HUES48 (cell line): ENCODE results near the gene LYSMD2.
A peak's percentile ranks its signal among the peaks of the same experiment; 100 is the strongest.

Source experiments
- H3K27ac ChIP-seq: one replicate; pipeline ENCODE4 v1.7.0; 2013; ENCODE audit warnings: low read depth, low read length, inconsistent platforms
- H3K27me3 ChIP-seq: 2 replicates; pipeline ENCODE4 v1.6.1; 2013; ENCODE audit warnings: mild to moderate bottlenecking, low read length; ENCODE audit not compliant: control insufficient read depth, insufficient read depth
- H3K36me3 ChIP-seq: 2 replicates; pipeline ENCODE4 v1.6.1; 2013; ENCODE audit warnings: low read length; ENCODE audit not compliant: control insufficient read depth, insufficient read depth
- H3K4me1 ChIP-seq: 2 replicates; pipeline ENCODE4 v1.6.1; 2013; ENCODE audit warnings: mild to moderate bottlenecking, low read length; ENCODE audit not compliant: control insufficient read depth, insufficient read depth
- H3K4me3 ChIP-seq: 2 replicates; pipeline ENCODE4 v1.5.1; 2013; ENCODE audit warnings: mild to moderate bottlenecking, low read depth, low read length
- H3K9ac ChIP-seq: 2 replicates; pipeline ENCODE4 v1.6.1; 2013; ENCODE audit warnings: mild to moderate bottlenecking, low read depth, low read length, moderate library complexity
- H3K9me3 ChIP-seq: 2 replicates; pipeline ENCODE4 v1.6.1; 2013; ENCODE audit warnings: low read length; ENCODE audit not compliant: control insufficient read depth, insufficient read depth

Gene LYSMD2

DNA sequence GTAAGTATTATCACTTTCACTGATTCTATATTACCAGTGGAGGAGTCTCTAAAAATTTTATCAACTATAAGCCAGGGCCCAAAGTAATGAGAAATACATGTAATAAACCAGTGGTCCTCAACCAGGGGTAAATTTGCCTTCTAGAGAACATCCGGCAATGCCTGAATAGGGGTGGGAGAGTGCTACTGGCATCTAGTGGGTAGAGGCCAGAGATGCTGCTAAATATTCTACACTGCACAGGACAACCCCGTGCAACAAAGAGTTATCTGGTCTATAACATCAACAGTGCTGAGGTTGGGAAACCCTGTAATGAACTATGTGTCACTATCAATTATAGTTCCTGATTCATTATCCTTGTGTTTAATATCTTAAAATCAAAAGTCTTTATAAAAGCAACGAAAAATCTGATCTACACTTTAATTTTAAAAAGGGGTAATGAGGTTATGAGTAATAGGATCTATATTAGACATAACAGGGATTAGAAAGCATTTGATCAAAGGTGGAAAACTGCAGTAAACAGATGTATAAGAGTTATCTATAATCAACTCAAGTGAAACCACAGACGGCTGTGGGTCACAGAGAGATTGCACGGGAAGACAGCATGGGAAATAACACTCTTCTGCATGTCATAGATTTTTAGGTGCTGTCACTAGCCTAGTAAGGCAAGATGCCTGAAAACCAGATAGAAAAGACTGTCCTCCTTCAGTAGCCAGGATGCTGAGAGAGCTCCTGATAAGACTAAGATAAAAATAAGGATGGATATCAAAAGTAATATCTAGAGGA, 2.0 kb downstream of the LYSMD2 start:
- Histone ChIP-seq H3K9ac (no peak overlapping the region), H3K27me3 (peaks cover 39% of the 10 kb centered on the region), H3K36me3 (no peaks in the 10 kb centered on the region), H3K4me1 (peaks cover 24% of the 10 kb centered on the region), H3K27ac (no peak overlapping the region), H3K9me3 (no peaks in the 10 kb centered on the region), H3K4me3 (no peak overlapping the region)

DNA sequence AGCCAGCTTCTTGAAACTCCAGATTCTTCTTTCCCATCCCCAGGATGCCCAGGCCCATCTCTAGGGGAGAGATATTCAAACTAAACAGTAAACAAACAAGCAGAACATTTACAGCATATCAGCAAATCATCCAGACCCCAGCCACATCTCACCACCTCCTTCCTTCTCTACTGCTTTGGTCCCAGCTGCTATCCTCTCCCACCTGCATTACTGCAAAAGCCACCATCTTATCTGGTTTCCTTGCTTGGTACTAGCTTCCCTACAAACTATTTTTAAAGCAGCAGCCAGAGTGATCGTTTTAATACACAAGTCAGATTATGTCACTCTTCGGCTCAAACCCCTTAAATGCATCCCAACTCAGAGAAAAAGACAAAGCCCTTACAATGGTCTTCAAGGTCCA, 4.8 kb downstream of the LYSMD2 start:
- Histone ChIP-seq H3K4me3 (no peak overlapping the region), H3K9ac (no peak overlapping the region), H3K27ac (no peak overlapping the region)

DNA sequence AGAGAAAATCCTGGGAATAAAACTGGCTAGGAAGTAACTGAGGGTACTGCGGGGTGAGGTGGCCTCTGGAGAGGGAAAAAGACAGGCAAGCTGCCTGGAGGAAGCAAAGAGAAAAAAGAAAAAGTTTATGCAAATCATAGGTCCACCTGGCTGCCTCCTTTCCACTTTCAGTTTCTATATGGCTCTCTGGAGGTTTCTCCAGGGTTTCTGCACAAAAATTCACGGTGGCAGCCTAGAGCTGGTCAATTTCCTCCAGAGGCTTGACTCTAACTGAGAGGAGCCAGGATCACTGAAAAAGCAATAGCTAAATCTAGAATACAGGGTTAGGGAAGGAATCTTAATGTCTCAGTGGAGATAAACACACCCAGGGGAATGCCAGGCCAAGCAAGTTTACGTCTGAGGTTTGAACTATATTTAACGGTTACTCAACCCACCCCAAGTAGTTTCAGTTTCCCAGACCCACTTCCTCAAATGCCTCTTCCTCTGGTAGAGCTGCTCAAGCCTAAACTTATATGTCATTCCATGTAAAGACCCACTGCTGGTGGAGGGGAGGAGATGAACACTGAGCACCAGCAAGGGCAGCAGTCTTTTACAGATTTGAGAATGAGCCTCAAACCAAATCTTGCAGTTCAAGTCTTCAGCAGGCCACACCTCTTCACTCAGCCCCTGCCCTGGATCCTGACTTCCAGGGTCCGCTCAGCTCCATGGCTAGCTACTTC, 5.7 kb downstream of the LYSMD2 start:
- Histone ChIP-seq H3K27me3 (peaks cover 16% of the 10 kb centered on the region), H3K9ac (no peak overlapping the region), H3K36me3 (no peaks in the 10 kb centered on the region), H3K4me3 (no peak overlapping the region), H3K9me3 (no peaks in the 10 kb centered on the region), H3K4me1 (peaks cover 21% of the 10 kb centered on the region), H3K27ac (no peak overlapping the region)

More for the DNA sequence above, 4.8 kb downstream of the LYSMD2 start:
- Histone ChIP-seq H3K9me3 (no peaks in the 10 kb centered on the region), H3K36me3 (no peaks in the 10 kb centered on the region), H3K27me3 (peaks cover 21% of the 10 kb centered on the region), H3K4me1 (peaks cover 14% of the 10 kb centered on the region)

DNA sequence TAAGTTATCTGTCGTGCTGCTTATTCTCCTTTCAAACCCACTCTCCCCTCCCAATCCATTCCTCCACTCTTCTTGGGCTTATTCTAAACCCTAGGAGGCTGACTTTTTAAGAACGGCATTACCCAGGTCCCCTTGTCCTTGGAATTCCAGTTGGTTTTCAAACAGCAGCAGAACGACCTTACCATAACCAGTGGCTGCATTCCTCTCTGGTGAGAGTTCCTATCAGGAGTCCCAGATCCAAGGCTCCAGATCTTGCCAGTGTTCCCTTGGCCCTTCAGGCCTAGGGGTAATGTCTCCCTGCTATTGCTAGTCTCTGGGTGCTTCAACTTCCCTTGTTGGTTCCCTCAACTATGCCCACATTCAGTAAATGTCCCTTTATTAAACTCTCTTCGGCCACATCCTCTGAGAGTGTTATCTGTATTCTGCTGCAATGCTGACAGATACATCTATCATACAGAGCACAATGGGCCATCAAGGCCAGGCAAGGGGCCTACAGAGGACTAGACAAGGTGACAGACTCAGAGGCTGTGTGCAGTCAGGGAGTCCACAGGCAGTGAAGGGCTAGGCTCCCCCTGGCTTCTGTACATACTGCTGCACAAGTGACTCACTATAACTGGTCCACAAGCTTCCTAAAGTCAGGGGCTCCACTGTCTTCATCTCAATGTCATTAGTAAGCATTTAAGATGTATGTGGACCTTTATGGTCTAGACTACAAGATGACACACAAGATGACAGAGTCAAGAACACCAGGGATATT, 10.1 kb downstream of the LYSMD2 start:
- no peak overlapping the region for H3K4me3 ChIP-seq

DNA sequence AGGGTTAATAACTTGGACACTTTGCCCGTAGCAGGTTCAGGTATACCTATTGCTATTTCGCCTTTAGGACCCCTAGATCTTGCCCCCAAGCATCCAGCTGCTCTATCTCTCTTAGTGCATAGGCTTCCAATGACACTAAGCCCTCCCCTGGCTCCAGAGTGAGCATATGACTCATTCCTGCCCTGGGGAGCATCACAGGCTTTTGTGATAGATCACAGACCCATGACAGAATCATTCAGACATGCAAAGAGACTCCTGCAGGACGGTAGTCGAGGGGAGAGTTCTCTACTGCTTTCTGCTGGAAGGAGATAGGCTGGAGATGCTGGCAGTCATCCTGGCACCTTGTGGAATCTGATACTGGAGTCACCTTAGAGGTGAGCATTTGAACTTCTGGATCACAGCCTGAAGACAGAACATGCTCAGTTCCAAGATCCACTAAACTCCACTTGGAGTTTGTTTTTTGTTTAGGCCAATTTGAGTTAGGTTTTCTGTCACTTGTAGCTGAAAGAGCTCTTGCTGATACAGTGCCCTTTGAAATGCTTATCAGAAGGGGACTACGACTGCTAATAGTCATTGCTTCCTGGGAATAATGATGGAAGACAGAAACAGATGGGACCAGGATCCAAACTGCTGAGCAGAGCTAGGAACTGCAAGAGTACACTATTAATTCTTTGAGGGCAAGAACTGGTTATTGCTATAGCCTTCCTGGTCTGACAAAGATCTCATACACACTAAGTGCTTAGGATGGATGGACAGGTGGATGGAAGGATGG, 11.0 kb downstream of the LYSMD2 start:
- Histone ChIP-seq H3K9ac (no peak overlapping the region), H3K27me3 (no peaks in the 10 kb centered on the region), H3K4me1 (peaks cover 26% of the 10 kb centered on the region), H3K9me3 (no peaks in the 10 kb centered on the region), H3K4me3 (no peak overlapping the region), H3K27ac (peak overlapping the region; percentile 79), H3K36me3 (no peaks in the 10 kb centered on the region)

More for the DNA sequence above, 10.1 kb downstream of the LYSMD2 start:
- peaks cover 31% of the 10 kb centered on the region for H3K4me1 ChIP-seq
- H3K9me3 ChIP-seq: no peaks in the 10 kb centered on the region
- H3K27ac ChIP-seq: peak overlapping the region; percentile 79
- H3K9ac ChIP-seq: no peak overlapping the region
- H3K36me3 ChIP-seq: no peaks in the 10 kb centered on the region
- H3K27me3 ChIP-seq: no peaks in the 10 kb centered on the region

DNA sequence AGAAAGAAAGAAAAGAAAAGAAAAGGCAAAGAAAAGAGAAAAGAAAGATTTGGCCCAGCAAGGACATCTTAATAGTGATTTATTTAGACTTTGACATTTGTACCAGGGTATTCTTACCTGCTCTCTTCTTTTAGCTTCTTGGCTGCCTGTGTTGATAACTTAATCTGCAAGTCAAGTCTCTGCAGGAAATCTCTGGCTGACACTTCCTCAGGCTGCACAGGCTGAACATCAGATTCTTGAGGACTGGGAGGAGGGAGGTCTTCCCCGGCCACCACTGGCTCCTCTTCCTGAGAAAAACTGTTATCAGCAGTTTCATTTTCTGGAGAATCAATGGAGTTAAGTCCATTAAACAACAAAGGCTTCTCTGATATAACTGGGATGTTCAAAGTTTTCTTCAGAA, 12.8 kb downstream of the LYSMD2 start:
- Histone ChIP-seq H3K9ac (no peak overlapping the region), H3K4me1 (peaks cover 23% of the 10 kb centered on the region), H3K4me3 (no peak overlapping the region), H3K27ac (no peak overlapping the region), H3K9me3 (no peaks in the 10 kb centered on the region), H3K27me3 (no peaks in the 10 kb centered on the region), H3K36me3 (peaks cover 6% of the 10 kb centered on the region; the same call in 1 of the 2 replicates)

DNA sequence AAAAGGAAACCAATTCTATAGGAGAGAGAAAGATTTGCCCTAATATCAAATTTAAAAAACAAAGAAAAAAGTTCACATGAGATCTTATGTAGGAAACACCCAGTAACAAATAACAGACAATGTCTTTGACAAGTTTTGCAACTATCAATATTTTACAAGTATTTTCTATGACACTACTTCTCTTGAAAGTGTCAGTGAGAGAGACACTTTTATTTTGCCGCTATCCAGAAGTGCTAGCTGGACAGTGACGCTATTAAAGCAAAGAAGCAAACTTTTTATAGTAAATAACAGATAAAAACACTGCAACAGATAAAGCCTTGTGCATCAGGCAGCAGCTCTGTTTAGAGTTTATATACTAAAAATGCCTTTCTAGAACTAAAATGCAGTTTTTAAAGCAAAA, 13.3 kb downstream of the LYSMD2 start:
- Histone ChIP-seq H3K9ac (no peak overlapping the region), H3K27ac (no peak overlapping the region), H3K4me3 (no peak overlapping the region)

DNA sequence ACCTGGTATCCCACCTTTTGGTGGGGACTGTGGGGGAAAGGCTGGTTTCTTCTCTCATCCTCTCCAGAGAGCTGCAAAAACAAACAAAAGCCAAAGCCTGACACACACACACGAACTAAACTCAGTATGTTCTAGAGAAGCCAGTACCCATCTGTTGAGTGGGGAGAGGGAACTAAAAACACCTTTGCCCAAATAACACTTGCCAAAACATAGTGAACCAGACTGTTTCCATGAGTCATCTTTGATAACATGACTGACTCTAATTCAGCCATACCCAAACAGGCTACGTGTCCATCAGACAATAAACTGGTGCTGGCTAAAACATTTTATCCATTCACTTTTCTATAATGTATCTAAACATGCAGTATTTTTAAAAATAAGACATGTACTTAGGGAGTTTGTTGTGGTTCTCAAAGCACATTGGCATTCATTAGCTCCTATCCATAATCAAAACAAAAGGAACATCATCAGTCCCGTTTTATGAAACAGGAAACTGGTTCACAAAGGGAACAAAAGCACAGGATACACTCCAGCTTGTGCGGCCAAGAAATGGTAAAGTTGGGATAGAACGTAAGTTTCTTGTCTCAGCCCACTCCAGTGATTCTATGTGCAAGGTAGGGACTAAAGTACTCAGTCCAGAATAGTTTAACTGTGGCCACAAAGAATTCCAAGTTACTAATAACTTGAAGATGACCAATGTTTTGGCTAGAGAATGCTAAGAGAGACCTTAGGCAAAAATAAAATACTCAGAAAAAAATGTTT, 16.1 kb downstream of the LYSMD2 start:
- peaks cover 8% of the 10 kb centered on the region; the same call in 1 of the 2 replicates for H3K36me3 ChIP-seq
- H3K9me3 ChIP-seq: no peaks in the 10 kb centered on the region
- H3K27me3 ChIP-seq: no peaks in the 10 kb centered on the region
- H3K9ac ChIP-seq: no peak overlapping the region
- no peak overlapping the region for H3K4me3 ChIP-seq
- H3K27ac ChIP-seq: no peak overlapping the region
- peaks cover 12% of the 10 kb centered on the region for H3K4me1 ChIP-seq

More for the DNA sequence above, 13.3 kb downstream of the LYSMD2 start:
- Histone ChIP-seq H3K9me3 (no peaks in the 10 kb centered on the region), H3K27me3 (no peaks in the 10 kb centered on the region), H3K36me3 (peaks cover 6% of the 10 kb centered on the region; the same call in 1 of the 2 replicates), H3K4me1 (peaks cover 23% of the 10 kb centered on the region)

DNA sequence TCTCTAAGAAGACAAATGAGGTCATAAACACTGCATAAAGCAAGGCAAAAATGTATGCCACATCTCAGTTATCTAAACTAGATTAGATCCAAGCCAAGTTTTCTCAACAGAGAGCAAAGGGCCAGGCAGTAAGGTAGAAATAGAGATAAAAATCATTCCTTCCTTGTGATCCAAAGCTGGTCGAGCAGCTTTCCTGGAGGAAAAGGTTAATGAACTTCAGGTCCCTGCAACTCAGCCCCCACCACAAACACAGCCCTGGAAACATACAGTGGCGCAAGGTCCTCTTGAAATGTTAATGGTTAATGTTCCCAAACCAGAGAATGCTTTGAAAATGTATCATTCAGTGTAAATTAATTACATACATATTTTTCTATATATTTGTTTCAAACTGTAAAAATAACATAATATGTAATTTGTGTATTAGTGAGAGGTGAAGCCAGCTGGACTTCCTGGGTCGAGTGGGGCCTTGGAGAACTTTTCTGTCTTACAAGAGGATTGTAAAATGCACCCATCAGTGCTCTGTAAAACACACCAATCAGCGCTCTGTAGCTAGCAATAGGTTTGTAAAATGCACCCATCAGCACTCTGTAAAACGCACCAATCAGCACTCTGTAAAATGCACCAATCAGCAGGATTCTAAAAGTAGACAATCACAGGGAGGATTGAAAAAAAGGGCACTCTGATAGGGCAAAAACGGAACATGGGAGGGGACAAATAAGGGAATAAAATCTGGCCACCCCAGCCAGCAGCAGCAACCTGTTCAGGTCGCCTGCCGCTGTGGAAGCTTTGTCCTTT, 17.1 kb downstream of the LYSMD2 start:
- Histone ChIP-seq H3K9ac (no peak overlapping the region), H3K9me3 (no peaks in the 10 kb centered on the region), H3K27me3 (no peaks in the 10 kb centered on the region), H3K4me3 (no peak overlapping the region), H3K36me3 (peaks cover 12% of the 10 kb centered on the region; the same call in 1 of the 2 replicates), H3K4me1 (peaks cover 5% of the 10 kb centered on the region), H3K27ac (no peak overlapping the region)
